GM21423 (cell line): ENCODE measurements around the gene RSPO4.

Experiments
- ATAC-seq: cut with Tn5 transposase; IDR thresholded peaks from one replicate; pipeline ENCODE4 v1.9.1; 2021; ENCODE audit warnings: mild to moderate bottlenecking, moderate library complexity; ENCODE audit not compliant: unreplicated experiment

Gene RSPO4

DNA sequence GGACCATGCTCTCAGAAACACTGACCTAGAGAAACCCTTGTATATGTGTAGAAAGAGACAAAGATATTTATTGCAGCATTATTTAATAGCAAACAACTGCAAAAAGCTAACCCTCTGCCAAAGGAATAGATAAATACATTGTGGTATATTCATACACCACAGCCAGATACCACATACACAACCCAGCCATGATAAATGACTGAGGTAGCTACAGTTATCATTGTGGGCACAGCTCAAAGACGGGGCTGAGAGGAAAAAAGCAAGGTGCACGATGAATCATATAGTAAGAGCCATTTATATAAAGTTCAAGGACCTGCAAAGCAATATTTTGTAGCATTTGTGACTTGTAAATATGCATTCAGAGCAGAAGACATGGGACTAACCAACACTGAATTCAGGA is 30.8 kb downstream of the RSPO4 start:
- no peak for ATAC-seq

DNA sequence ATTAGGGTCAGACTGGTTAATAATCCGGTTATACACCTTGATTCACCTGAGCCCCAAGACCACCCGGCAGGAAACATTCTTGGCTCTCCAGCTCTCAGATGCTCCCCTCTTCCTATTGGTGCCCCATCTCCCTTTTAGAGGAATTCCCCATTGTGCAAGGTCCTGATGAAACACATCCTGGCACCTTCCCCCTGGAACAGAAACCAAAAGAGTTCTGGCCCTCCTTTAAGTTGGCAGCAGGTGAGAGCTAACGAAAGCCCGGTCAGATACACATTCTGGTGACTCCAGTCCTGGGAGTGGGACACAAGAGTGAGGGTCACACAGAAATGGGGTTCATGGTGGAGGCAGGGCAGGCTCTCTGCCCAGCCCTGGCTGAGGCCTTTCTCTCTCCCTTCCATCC is 32.2 kb downstream of the RSPO4 start:
- ATAC-seq = no peak

DNA sequence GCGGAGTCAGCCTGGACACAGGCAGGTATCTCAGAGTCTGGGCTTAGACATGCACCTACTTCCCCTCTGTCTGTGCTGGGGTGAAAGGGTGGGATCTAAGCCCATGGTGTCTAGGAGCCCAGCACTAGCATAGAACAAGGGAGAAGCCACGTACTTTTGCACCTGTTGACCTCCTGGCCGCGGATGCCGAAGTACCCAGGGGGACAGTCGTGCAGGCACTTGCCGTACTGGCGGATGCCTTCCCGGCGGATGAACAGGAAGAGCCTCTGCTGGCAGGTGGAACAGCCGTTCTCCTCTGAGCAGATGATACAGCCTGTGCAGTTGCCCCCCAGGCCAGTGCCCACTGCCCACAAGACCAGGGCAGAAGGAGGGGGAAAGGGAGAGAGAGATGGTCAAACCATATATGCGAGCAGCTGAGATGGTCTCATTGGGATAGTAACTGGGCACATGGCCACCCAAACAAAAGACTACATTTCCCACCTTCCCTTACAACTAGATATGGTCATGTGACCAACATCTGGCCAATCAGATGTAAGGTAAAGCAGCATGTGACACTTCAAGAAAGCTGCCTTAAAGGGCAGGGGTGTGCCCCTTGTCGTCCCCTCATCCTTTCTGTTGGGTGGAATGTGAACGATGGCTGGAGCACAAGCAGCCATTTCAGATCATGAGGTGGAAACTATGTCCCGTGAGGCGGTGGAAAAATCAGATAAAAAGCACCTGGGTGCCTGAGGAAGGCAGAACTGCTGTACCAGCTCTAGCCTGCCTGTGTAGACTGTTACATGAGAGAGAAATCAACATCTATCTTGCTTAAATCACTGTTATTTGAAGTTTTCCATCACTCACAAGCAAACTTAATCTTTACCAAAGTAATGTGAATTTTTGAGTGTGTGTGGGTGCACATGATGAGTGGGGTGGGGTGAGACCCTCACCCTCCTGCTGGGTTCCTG is 34.0 kb downstream of the RSPO4 start:
- ATAC-seq = no peak

DNA sequence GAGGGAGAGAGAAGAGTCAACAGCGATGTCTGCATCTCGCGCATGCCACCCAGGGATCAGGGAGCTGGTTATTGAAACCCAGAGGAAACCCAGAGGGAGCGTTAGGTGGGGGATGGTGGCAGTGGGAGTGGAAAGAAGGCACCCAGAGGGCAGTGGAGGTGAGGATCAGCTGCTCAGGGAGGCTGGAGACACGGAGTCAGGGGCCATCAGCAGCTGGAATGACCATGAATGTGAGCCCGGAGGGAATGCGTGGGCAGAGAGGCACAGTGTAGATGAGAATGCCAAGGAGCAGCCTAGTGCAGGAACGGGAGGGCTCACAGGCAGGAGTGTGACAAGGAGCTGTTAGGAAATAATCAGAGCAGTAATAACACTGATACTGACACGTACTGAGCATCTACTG is 36.2 kb downstream of the RSPO4 start:
- ATAC-seq = no peak

DNA sequence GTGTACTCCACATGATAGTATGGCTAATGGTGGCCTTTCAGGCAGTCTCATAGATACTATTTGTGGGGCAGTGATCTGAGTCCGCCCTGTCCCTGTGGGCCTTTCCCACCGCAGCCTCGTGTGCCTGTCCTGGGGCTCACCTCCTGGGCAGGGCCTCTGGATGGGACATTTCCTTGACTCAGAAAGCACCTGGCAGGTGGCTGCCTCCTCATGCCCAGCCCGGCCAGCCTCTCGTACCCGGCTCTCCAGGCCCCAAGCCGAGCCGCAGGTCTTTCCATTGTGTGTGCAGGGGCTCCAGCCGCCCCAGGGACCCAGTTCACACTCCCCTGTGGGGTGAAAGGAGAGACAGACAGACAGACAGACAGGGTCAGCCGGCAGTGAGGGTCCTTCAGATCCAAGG is 38.3 kb downstream of the RSPO4 start:
- no peak for ATAC-seq

DNA sequence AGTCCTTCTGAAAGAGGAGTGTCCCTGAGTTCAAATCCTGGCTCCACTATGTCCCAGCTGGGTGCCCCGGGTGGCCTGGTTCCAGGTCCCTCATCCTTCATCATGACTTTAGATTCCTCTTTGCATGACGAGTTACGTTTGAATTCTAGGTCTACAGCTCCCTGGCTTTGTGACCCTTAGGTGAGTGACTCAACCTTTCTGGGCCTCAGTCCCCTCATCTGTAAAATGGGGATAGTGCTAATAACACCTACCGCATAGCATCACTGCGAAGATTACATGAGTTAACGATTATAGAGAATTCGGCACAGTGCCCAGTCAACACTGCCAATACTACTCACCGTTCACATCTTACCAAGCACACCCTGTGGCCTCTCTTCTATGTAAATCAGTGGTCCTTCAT is 39.4 kb downstream of the RSPO4 start:
- ATAC-seq = no peak

DNA sequence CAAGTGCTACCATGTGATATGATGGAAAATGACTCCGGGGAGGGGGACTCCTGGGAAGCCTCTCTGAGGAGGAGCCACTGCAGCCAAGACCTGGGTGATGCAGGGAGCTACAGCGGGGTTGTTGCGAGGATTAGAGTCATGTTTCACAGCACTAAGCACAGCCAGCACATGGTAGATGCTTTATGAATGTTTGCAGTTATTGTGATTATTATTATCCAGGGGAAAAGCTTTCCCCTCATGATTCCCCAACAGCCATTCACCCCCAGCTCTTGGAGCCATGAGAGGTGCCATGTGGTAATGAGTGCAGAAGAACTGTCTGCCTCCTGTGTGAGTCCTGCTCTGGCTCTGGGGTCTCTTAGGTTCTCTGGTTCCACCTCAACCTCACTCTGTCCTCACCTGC is 39.9 kb downstream of the RSPO4 start:
- no peak for ATAC-seq

DNA sequence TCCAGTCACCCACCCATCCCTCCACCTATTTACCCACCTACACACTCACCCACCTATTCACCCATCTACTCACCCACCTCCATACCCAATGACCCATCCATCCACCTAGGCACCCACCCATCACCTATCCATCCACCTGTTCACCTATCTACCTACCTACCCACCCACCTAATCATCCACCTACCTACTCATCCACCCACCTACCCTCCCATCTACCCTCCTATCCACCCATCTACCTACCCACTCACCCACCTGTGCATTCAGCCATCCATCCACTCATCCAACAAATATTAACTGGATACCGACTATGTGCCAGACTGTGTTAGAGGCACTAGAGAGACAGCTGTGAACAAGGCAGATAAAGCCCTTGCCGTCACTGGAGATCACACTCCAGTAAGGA is 40.3 kb downstream of the RSPO4 start:
- ATAC-seq = no peak

DNA sequence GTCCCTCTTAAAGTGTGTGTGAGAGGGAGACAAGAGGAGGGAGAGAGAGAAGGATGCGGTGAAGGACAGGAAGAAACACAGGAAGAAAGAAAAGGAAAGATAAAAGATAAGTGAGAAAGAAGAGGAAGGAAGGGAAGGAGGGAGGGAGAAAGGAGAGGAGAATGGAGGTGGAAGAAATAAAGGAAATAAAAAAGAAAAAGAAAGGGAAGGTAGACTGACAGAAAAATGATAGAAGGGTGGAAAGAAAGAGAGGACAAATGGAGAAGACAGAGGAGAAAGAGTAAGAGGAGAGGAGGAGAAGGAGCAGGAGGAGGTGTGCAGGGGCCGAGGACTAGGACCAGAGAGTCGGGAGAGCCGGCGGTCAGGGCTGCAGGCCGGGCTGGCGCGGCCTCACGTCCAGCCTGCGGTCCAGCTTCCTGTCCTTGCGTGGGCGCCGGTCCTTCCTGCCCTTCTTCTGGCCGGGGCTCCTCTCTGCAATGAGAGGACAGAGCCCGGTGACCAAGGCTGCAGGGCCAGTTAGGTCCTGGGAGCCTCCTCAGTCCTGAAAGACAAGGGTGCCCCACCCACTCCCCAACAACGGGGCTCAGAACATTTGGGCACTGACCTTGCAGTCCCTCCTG is 42.0 kb downstream of the RSPO4 start:
- ATAC-seq = no peak

DNA sequence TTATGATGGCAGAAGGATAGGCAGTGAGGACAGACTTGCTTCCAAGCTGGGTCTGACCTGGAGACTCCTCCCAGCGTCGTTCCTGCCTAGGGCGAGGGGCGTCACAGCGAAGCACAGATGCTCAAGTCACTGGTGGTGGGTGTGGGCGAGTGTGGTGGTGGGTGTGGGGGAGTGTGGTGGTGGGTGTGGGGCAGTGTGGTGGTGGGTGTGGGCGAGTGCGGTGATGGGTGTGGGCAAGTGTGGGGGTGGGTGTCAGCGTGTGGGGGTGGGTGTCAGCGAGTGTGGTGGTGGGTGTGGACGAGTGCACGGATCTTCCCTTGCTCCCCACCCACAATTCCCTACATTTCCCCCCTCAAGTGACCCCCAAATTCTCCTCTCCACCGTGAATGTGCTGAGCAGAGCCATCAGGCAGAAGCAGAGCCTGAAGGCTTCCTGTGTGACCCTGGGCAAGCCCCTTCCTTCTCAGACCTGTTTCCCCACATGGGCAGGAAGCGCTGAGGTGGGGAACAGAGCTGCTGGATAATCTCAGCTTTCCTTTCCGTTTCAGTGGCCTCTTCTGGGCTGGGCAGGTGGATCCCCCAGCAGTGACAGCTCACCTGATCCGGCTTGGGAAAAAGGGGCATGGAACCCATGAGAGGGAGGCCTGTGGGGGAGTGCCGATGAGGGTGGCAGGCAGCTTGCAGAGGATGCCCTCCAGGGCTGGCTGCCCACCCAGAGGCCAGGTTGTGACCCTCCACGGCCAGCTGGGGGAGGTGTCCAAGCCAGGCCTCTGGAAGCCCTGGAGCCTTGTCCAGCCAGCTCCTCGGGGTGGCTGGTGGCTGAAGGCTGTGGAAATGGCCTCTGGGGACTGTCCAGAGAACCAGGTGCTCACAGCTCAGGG is 42.9 kb downstream of the RSPO4 start:
- ATAC-seq = no peak

DNA sequence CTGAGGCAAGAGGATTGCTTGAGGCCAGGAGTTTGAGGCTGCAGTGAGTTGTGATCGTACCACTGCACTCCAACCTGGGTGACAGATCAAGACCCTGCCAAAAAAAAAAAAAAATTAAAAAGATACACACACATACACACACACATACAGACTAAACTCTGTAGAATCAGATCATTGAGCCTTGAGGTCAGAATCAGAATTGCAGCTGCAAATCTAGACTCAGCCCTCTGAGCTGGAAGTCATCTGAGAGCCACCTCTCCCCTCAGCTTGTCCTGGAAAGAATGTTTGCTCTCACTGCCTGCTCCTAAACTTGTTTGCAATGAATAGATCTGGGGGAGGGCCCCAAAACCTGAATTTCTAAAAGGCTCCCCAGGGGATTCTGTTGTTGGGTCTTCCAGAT is 44.6 kb downstream of the RSPO4 start:
- no peak for ATAC-seq

DNA sequence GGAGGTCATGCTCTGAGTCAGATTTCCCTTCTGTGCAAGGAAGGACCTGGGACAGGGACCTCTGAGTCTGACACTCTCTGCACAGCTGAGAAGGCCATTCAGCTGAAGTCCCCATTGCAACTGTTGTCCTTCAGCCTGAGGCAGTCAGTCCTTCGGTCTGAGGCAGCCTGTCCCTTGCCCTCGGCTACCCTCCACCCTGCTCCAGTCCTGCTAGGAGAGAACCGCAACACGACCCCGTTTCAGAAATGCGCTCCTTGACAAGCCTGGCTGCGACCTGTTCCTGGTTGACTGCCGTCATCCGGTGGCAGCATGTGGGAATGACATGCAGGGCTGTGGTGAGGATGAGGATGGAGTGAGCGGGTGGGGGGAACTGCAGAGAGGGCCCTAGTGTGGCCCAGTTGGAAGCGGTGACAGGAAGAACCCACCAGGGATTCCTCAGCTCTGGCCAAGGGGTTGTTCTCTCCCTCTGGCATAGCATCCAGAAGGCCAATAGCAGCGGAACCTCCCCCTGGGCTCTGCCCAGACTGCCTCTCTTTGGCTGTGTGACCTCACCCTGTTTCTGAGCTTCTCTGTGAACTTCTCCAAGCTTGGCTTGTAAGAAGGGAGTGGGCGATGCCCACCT is 45.7 kb downstream of the RSPO4 start:
- ATAC-seq = no peak

DNA sequence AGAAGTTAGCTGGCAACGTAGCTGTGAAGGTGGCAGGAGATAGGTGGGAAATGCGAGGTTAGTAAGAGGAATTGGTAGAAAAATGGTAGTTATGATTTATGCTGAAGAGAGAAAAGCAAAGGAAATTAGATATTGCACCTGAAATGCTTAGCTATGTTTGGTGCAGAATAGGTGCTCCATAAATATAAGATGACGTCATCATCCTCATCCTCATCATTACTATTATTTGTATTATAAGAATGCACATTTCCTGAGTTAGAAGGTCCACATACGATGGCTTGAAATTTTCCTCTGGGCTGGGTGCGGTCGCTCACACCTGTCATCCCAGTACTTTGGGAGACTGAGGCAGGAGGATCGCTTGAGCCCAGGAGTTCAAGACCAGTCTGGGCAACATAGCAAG is 46.5 kb downstream of the RSPO4 start:
- no peak for ATAC-seq

DNA sequence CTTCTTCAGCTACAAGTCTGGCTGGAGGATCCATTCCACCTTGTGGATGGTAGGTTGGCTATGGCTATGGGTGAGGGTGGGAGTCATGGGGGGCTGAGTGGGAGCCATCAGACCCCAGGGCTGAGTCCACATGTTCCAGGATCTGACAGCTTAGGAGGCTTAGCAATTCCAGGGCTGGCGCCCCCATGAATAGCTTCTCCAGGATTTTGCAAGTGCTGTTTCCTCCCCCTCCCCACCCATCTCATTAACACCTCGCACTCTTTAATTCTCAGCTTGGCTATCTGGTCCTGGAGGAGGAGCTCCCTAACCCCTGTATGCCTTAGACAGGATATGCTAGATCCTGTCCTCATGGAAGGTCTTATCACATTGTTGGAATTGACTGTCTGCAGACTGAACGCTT is 47.0 kb downstream of the RSPO4 start:
- ATAC-seq = no peak

DNA sequence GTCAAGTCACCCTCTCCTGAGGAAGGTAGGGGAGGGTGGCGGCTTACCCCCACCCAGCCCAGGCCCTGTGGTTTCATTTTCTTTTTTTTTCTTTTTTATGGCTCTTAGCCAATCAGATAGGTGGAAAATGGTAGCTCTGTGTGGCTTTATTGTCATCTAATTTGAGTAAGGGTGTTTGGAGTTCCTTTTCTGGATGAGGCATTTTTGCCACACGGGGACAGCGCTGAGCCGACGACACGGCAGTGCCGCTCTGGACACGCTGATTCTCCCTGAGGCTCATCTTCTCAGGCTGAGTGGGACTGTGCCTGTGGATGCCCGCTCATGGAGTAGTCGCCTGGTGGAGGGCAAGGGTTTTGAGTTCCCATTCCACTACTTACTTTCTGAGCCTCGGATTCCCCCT is 48.4 kb downstream of the RSPO4 start:
- no peak for ATAC-seq

DNA sequence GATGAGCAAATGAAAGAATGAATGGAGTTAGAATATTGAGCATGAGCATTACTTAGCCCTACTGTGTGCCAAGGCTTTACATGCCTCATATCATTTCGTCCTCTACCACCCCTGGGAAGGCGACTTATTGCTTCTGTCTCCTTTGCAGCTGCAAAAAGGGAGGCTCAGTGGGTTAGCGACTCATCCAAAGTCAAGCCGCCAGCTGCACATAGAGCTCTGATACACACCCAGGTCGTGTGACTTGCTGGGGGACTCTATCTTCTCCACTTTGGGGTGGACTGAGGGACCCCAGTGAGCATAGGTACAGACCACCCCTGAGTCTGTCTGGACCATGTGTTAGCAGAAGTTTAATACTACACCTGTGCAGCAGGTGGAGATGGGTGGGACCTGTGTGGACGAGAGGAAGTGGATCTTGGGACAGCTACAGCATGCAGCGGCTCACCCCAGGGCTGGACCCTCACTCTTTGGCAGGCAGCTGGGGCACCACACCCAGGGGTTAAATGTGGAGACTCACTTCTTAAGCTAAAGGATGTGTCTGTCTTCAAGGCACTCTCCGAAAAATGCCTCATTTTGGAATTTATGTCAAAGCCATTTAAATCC is 49.8 kb downstream of the RSPO4 start:
- no peak for ATAC-seq

DNA sequence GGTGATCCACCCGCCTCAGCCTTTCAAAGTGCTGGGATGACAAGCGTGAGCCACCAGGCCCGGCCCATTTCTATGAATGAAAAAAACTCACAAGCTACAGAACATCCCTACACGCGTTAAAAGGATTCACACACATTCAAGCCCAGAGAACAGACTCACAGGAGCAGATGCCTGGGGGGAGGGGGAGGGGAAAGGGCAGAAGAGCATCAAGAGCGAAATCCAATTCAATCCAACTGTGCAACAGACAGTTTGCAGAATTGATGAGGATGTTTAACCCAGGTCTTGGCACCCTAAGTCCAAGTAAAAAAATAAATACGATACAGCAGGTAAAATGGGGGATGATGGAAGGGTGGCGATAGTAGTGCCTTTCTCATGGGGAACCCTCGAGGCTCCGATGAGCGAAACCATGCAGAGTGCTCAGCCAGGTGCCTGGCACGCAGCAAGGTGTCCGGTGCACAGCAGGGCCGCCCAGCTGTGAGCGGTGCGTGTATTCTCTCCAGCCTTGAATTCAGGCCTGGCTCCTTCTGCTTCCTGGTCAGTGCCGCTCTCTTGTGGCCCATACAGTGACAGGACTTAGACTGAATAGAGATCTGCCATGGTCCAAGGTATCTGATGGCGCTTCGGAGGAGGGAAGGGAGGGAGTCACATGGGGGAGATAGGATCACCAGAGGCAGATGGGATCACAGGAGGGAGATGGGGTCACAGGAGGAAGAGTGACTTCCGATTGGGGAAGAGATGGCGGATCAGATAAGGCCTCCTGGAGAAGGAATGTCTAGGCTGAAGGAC is 50.5 kb downstream of the RSPO4 start:
- no peak for ATAC-seq

DNA sequence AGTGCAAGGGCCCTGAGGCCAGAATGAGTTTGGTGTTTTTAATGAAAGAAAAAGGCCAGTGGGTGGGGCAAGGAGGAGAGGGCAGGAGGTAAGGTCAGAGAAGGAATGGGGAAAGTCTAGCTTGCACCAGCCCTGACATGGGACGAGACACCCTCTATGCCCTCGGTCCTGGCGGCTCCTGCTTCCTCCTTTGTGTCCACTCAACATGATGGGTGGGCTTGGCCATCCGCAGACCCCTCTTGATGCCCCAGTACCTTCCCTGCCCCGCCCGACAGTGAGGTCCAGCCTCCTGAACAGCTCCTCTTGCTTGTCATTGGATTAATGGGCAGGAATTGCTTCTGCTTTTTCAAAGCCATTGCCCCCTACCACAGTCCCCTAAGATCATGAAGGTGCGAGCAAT is 52.4 kb downstream of the RSPO4 start:
- no peak for ATAC-seq

DNA sequence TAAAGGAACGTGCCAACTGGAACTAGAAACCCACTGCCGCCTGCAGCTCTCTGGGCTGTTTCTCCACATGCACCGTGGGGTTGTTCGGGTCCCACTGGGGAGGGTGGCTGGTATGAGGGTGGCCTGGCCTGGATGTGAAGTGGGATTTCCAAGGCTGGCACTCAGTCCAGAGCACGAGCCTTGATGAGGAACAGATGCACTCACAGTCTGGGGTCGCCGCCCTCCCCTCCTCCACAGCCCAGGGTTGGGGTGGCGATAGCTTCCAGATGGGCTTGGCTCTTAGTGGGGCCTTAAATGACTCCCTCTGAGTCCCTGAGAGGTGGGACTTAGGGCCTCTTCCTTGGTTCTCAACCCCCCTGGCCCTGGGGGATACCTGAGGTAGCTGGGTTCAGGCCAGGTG is 55.3 kb downstream of the RSPO4 start:
- no peak for ATAC-seq

DNA sequence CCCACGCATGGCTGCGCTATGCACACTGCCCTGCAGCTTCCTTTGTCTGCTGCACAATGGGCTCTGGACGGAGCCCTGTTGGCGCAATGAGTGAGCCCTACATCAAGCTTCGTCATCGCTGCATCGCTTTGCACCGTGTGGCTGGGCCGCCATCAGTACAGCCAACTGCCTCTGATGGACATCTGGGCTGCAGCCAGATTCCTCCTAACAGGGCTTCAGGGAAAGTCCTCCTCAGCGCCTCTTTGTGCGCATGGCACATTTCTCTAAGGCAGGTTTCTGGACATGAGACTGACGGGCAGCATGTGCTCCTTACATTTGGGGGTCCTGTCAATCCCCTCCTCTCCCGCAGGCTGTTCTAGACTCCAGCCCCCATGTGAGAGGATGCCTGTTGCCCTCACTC is 56.3 kb downstream of the RSPO4 start:
- ATAC-seq = no peak
